Thyroid gland (tissue), 4 donors: ENCODE results near the gene HPS4.

ENCODE experiments used
- CTCF ChIP-seq, 6 experiments: fragments of 200-600 bp in 3 of 6; fragments of 450-650 bp in 3 of 6; sonication (generic) in 3 of 6; IDR thresholded peaks; one replicate each; pipeline ENCODE4 v1.5.1; 2016 to 2019; ENCODE audit warnings: antibody characterized with exemption in 6 of 6, mild to moderate bottlenecking in 2 of 6, inconsistent platforms in 1 of 6, moderate library complexity in 1 of 6
- POLR2A ChIP-seq, 2 donors: fragments of 450-650 bp; IDR thresholded peaks; one replicate each; pipeline ENCODE4 v1.6.1; 2017; ENCODE audit warnings: antibody characterized with exemption in 2 of 2, mild to moderate bottlenecking in 2 of 2, moderate library complexity in 1 of 2

GRCh38 chr22:26433805-26434204, 49.8 kb downstream of the HPS4 start:
- TF ChIP-seq CTCF (IDR thresholded peaks at IDR 0.05): no peak
- no peak for TF ChIP-seq POLR2A (IDR thresholded peaks at IDR 0.05)
